GM12873 (cell line): ENCODE data around the gene PMF1.

Experiments used
- TF ChIP-seq, protein P1 (sequence below): IDR thresholded peaks from 2 replicates; pipeline ENCODE4 v1.5.1; 2012; ENCODE audit warnings: low read depth, mild to moderate bottlenecking, moderate library complexity, low read length, control low read depth; ENCODE audit not compliant: insufficient read depth; ENCODE audit errors: missing control alignments

PMF1 gene

GRCh38 chr1:156257711-156258110 is 44.9 kb downstream of the PMF1 start:
- TF ChIP-seq, protein P1, sequence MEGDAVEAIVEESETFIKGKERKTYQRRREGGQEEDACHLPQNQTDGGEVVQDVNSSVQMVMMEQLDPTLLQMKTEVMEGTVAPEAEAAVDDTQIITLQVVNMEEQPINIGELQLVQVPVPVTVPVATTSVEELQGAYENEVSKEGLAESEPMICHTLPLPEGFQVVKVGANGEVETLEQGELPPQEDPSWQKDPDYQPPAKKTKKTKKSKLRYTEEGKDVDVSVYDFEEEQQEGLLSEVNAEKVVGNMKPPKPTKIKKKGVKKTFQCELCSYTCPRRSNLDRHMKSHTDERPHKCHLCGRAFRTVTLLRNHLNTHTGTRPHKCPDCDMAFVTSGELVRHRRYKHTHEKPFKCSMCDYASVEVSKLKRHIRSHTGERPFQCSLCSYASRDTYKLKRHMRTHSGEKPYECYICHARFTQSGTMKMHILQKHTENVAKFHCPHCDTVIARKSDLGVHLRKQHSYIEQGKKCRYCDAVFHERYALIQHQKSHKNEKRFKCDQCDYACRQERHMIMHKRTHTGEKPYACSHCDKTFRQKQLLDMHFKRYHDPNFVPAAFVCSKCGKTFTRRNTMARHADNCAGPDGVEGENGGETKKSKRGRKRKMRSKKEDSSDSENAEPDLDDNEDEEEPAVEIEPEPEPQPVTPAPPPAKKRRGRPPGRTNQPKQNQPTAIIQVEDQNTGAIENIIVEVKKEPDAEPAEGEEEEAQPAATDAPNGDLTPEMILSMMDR: no peak

- TF ChIP-seq, protein P1: no peak
These were observed 46.1 kb downstream of the PMF1 start for GRCh38 chr1:156258859-156259258.

GRCh38 chr1:156259805-156260204 is 47.0 kb downstream of the PMF1 start:
- TF ChIP-seq, protein P1: no peak

DNA sequence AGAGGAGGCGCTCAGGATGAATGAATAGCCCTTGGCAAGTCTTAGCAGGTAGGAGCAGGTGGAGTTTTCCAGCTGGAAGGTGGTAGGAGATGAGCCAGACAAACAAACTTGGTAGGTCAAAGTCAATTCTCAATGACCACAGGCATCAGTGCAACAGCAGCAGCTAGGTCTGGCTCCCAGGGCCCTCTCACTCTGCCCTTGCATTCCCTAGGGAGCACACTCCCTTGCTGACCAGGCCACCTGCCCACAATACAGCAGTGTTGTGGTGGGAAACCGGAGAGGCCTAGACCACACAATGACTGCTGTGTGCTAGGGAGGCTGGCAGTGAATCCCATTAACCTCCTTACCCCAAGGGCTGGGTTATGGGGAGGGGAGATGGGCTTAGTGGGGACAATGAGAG is 48.1 kb downstream of the PMF1 start:
- TF ChIP-seq, protein P1: no peak

DNA sequence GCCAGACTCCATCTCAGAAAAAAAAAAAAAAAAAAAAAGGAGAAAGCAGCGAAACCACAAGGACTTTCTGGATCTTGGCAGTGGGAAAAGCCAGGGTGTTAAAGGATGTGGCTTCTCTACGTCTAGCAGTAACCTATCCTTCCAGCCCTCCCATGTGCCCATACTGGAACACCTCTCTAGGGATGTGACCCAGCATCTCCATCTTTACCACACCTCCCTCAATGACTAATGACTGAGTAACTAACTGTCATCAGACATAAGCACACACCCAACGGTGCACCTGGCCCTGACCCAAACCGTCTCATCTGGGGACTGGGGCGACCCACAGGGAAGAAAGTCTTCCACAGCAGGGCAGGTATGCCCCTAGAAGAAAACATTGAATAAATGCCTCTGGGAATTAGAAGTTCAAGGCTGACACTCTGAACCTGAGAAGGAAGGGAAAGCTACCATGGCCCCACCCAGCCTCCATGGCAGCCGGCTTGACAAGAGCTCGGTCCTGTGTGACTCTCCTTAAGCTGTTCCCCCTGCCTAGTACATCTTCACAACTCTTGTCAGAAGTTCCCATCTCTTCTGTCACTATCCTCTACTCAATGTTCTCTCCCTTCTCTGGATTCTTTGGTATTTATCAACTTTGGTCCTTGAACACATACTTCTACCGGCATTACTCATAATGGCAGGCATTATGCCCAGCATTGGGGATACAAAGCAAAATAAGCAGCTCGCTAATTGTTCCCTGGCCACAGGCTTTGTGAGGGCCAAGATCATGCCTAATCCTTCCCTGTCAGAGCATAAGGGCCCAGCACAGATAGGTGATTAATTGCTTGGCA is 49.9 kb downstream of the PMF1 start:
- TF ChIP-seq, protein P1: no peak

GRCh38 chr1:156263288-156263655 is 50.5 kb downstream of the PMF1 start:
- TF ChIP-seq, protein P1: no peak

DNA sequence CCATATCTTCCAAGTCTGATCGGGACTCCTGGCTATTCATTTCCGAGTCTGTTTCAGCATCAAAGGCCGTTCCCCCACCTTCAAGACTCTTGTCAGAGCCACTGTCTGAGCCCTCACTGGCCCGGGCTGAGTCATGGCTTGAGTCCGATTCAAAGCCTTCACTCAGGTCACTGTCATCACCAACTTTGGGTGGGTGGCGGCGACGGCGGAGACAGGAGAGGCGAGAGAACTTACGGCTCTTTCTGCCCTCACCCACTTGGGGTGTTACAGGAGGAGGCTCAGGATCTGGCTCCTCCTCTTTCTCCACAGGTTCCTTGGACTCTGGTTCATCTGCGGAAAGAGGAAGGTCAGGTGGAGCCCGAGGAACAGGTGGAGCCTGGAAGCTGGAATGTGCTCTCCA is 53.2 kb downstream of the PMF1 start:
- TF ChIP-seq, protein P1: no peak

GRCh38 chr1:156268336-156268735 is 55.5 kb downstream of the PMF1 start:
- TF ChIP-seq, protein P1: no peak
